Activated CD4-positive, alpha-beta T cell treated with anti-CD3 and anti-CD28 coated beads for 24 hours (primary cell): ENCODE results near the gene TGM1.
A peak's percentile ranks its signal among the peaks of the same experiment; 100 is the strongest.
"Not testable (repeated sequence)": the region's sequence is repeated elsewhere in the genome, so short reads cannot be mapped to it uniquely, and the experiment has no call there.

Experiments
- DNase-seq, 2 donors: peaks; one replicate each; pipeline ENCODE4 v3.0.0-alpha.2; 2020; ENCODE audit warnings: low read depth in 2 of 2

The TGM1 gene

DNA sequence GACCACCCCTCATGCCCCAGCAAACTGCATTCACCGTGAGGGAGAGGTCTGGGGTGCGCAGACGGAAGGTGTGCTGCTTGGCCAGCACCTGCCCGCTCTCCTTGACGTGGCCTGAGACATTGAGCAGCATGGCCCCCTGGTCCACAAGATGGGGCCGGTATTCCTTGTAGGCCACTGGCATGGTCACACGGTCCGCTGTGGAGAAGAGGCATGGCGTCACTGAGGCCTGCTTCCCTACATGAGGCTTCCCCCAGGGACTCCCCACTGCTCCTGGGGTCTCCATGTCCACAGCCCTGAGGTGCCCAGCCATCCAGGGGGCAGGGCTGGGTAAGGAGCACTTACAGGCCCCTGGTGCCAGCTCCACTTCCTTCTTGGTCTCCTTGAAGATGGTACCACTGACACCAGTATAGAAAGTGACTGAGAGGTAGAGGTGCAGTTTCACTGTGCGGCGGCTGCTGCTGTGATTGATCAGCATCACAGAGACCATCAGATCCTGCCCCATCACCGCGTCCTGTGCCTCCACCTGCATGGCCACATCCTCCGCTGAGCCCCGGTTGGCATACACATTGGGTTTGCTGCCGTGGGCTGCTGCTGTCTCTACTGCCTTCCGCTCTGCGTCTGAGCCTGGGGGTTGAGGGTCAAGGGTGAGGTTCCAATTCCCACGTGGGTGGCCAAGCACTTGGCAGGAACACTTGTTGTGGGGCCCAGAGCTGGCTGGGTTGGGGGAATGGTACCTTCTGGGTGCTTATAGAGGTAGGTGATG, 8.2 kb downstream of the TGM1 start:
- no peak for DNase-seq

DNA sequence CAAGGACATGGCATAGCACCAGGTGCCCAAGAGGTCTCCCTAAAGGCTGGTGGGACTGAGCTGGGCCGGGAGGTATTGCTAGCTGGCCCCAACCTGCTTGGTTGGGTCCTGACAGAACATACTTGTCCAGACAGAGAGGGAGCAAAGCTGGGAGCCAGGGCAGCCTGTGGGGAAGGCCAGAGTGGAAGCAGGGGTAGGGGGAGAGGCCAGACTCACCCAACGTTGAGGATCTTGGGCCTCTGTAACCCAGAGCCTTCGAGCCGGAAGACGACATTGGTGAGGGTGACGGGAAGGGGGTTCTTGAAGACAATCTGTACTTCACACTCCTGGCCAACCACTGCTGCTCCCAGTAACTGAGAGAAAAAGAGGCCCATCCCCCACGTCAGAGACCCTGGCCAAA, 9.0 kb downstream of the TGM1 start:
- no peak for DNase-seq

DNA sequence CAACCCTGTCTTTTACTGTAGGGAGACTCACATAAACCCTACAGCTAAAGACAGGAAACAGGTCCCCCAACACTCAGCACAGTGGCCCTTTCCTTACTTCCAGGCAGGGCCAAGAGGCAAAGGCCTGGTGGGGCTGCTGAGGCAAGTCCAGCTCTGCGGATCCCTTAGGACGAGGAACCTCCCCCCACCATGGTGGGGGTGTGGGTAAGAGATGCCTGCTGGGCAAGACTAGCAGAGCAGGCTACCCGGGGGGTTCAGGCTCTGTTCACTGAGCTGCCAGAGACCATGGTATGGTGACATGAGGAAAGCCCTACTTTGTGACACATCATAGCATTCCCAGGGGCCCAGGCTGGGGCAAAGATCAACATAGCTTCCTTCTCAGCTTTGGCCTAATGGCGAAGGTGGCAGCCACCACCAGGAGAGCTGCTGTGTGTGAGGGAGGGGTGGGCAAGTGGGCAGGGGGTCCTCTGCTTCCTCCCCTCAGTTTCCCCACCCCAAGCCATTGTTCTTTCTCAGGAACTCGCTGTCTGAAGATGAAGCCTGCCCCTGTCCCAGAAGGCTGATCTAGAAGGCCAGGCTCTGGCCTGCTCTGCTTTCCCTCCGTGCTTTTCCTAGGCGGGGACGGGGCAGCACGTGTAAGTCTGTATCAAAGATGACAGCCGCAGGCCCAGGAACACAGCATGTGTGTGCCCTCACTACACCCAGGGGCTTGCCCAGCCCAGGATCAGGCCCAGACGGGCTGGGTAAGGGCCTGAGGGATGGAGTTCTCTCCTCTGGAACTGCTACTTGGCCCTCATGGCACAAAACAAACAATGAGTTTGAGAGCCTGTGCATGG, 10.5 kb downstream of the TGM1 start:
- DNase-seq: no peak

DNA sequence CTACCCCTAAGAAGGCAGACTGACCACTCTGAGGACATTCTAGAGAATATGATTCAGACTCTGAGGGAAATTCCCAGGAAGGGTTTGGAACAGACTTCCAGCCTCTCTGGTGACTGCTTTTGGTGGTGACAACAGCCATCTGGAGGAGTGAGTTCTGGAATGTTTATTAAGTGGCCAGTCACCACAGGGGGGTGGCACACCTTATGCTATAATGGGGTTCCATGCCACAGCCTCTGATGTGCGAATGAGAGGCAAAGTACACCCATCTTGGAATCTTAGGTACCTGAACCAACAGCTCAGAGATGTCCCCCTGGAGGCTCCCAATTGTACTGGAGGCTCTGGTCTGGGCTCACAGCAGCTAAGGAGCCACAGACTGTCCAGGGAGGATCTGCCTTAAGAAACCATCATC, 11.1 kb downstream of the TGM1 start:
- DNase-seq: no peak

DNA sequence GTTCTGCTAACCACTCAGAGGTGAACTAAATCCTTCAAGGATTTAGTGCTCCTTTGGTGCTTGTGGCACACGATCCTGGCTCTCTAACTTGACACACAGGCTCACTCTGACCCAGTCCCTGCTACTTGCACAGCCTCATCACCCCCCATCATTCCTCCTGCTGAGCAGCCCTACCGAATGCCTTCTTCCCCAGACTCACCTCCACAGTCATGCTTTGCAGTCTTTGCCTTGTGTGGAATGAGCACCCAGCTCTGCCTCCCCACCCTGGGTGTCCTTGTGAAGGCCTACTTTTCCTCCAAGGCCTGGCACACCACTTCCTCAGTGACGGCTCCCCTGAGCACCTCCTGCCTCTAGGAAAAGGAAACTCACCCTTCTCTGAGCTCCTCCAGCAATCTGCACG, 12.6 kb downstream of the TGM1 start:
- DNase-seq: no peak

- DNase-seq: no peak
These were observed 13.6 kb downstream of the TGM1 start for GRCh38 chr14:24249230-24250021.

DNA sequence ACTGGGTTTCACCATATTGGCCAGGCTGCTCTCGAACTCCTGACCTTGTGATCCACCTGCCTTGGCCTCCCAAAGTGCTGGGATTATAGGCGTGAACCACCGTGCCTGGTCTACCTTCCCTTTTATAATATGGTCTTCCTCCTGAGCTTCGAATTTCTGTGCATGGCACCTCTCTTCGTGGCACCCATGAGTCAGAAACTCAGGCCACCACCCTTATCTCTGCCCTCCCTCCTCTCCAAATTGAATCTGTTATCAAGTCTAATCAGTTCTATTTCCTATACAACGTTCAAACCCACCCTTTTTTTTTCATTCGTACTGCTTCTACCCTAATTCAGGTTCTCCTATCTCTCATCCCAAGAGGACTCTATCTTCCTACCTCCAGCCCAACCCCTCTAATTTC, 15.6 kb downstream of the TGM1 start:
- DNase-seq: no peak

DNA sequence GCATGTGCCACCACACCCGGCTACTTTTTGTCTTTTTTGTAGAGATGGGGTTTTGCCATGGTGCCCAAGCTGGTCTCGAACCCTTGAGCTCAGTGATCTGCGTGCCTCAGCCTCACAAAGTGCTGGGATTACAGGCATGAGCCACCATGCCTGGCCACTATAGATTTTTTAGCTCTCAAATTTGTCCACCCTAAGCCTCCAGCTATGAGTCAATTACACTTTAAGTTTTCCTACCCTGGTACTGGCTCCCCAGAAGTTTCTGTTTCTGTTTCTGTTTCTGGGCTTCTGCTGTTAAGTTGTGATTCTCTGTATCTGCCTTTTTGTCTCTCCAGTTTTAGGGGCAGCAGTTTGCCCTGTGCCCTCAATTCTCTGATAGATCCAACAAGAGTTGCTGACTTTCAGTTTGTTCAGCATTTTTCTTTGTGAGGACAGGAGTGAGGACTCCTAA, 16.2 kb downstream of the TGM1 start:
- DNase-seq: no peak

- not testable (repeated sequence) for DNase-seq
These were observed 17.6 kb downstream of the TGM1 start for GRCh38 chr14:24245350-24245749.

DNA sequence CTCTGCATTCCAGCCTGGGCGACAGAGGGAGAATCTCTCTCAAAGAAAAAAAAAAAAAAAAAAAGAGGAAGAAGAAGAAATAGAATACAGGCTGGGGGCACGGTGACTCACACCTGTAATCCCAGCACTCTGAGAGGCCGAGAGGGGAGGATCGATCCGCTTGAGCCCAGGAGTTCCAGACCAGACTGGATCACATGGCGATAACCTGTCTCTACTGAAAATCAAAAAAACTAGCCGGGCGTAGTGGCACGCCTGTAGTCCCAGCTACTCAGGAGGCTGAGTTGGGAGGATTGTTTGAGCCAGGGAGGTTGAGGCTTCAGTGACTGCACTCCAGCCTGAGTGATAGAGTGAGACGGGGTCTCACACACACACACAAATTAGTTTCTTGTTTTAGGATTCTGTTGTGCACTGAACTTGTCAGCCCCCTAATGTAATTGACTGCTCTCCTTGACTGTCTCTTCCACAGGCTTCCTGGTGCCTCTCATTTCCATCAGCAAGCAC, 19.6 kb downstream of the TGM1 start:
- no peak for DNase-seq

DNA sequence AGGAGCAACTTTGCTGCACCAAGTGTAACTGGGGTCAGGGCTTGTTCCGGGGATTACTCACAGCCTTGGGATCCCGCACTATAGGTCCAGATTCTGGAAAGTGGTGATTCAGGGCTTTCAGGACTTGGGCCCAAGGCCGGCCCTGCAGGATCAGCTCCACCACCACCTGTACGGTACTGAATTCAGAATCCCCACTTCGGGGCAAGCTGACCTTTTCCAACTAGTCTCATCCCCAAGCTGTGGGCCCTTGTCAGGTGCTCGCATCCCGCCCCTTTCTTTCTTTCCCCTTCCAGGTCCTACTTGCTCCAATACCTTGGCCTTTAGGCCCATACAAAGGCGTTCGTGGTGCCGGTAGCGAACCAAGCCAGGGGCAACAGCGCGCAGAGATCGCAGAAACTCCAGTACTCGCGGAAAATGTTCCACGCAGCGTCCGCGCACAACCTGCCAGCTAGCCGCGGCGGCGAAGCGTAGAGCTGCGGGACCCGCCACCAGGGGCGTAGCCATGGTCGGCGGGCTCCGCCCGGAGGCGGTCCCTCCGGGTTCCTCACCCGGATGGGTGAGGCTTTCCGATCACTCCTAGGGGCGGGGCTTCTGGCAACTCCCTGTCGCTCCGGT, 21.0 kb downstream of the TGM1 start:
- DNase-seq: peak; percentile 90 to 92

DNA sequence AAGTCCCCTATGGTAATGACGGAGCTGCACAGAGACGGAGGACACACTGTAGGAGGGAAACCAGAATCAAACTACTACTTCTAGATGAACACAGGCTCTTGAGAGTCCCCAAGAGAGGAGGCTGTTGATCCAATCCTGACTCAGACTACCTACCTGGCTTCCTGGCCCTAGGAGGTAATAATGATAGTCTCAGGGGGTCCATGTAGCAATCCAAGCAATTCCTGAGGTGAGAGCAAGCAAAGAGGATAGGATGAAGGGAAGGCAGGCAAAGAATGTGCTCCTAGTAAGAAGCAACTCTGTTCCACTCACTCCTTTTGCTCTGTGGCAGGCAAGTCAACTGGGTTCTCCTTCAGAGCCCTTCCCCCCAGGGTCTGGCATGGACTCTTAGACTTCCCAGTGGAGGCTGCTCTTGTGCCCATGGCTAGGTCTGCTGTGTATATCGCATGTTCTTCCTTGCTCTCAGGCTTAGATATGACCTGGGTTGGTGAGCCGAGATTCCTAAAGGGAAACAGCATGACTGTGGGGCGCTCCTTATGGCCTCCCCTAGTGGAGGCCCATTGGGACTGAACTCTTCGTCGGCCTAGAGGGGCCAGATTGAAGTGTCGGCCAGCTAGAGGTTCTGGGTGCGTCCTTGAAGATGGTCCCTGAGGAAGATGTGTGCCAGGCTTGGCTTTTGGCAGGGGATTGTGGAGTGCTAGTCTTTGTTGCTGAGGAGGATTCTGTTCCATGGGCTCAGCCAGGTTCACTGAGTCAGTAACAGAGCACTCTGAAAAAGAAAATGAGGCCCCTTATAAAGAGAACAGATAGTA, 22.7 kb downstream of the TGM1 start:
- no peak for DNase-seq

- no peak for DNase-seq
These were observed 24.4 kb downstream of the TGM1 start for GRCh38 chr14:24238527-24239037.

DNA sequence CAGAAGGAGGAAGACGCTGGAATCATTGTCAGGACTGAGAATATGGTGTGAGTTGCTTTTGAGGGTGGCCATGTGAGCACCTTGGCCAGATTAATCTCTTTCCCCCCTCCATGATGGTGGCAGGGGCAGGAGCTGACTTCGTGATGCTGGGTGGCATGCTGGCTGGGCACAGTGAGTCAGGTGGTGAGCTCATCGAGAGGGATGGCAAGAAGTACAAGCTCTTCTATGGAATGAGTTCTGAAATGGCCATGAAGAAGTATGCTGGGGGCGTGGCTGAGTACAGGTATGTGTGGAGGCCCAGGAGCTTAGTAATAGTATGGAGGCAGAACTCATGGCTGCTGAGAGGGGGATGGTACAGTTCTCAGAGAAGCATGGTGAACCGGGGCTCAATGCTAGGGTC, 24.9 kb downstream of the TGM1 start:
- no peak for DNase-seq

DNA sequence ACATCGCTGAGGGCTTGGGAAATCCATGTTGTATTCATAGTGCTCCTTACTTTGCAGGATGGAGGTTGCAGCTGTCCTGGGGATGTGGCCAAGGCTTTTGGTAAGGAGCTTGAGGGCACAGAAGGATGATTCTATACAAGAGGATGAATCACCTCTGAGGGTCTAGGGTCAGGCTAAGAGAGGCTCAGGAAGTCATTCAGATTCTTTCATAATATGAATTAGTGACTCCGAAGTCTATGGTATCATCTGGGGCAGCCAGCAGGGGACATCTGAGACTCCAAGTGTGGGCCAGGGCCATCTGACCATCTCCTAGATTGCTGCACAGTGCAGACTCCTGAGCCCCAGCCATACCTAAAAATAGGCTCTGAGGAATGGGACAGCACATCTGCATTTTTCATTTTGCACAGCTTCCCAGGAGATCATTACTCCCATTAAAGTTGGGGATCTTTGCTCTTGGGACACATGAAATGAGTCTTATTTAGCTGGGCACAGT, 25.5 kb downstream of the TGM1 start:
- no peak for DNase-seq

DNA sequence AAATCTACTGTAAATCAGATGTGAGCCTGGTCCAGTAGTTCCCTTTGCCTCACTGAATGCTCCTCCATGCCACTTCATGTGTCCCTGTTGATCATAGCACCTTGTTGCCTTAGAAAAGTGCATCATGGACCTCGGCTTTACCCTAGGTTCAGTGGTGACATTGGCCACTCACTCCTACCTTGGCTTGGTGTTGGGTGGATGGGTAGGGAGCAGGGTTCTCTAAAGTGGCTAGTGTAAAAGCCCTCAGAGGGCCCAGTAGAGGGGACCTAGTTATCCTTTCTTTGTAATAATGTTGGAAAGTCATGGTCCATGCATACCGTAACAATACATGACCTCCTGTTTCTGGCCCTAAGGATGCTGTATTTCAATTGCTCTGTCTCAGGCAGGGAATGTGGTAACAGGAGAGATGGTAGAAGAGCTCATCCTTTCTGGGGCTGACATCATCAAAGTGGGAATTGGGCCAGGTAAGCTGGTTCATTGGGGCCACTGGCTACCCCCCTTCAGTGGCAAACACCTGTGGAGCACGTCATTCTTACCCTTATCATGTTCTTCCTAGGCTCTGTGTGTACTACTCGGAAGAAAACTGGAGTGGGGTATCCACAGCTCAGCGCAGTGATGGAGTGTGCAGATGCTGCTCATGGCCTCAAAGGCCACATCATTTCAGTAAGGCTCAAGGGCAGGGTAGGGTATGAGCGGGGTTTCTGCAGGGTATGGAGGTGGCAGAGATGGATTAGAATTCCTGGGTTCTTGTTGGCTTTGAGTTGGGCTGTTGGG, 26.1 kb downstream of the TGM1 start:
- no peak for DNase-seq

DNA sequence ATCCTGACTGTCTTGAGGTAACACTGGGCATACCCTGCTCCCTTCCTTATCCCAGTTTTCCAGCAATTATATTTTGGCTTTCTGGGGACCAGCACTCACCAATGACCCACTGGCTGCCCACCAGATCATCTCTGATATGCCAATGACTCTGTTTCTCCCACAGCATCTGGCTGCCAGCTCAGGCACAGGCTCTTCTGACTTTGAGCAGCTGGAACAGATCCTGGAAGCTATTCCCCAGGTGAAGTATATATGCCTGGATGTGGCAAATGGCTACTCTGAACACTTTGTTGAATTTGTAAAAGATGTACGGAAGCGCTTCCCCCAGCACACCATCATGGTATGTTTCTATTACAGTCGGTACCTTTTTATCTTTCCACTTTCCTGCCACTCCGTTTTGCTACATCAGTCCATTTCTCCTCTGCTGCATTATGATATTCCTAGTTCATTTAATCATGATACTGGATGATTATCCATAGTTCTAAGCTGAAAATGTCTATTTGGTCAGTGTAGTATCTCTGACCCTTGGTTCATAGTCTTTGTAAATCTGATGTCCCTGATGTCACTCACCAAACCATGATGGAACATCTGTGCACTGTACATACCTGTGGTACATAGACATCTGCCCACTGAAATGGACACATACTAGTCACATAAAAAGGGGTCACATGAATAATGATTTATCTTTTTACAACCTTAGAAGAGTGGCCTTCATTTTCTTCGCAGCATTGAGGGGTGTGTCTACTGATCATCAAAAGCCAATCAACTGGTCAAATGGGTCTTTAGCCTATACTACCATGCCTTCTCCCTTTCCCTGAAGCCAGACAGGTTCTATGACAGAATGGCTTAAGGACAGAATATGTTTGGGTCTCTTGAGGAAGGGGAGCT, 26.9 kb downstream of the TGM1 start:
- no peak for DNase-seq
